GM12801 (cell line): ENCODE data around the gene MBLAC2.

ENCODE experiments used
- CTCF ChIP-seq: IDR thresholded peaks from one replicate; pipeline ENCODE4 v1.5.1; 2011; ENCODE audit warnings: control low read depth; ENCODE audit not compliant: insufficient read length; ENCODE audit errors: extremely low read depth

Gene MBLAC2

GRCh38 chr5:90421136-90421535 is 53.4 kb downstream of the MBLAC2 start:
- no peak for TF ChIP-seq CTCF

GRCh38 chr5:90418214-90418613 is 56.4 kb downstream of the MBLAC2 start:
- no peak for TF ChIP-seq CTCF

GRCh38 chr5:90410178-90410762 is 64.3 kb downstream of the MBLAC2 start:
- no peak for TF ChIP-seq CTCF

DNA sequence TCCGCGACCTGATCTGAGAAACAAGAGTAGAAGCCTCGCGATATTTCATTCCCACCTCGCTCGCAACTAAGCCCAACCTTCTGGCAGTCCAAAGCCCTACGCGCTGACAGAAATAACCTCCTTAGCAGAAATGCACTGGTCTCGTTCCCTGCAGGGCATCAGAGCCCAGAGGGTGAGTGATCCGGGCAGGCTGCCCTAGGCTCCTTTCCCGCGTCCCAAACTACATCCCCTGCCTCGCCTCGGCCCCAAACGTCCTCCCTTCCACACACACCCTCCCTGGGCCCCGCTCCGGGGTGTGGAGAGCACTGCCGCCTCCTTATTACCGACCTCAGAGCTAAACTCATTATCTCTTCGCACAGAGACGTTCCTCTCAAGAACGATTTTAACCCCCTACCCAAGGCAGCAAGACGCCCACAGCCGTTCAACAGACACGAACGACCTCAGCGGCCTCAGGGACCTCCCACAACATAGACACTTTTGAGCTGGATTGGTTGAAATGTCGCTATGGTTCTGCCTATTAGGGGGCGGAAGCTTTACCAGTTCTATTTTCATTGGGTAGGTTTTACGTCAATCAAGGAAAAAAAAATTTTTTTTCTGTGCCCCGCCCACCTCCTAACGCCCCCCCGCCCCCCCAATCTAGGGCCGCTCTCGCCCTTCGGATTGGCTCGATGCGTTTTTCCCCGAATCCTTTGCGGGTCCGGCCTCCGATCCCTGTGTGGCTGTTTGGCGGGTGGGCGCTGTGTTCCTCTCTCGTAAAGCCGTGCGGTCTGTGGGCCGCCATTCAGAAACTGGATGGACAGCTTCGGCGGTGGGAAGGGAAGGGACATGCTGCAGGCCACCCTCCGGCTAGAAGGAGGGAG is 65.0 kb downstream of the MBLAC2 start, which contains the start of gene CETN3:
Gene CETN3 (minus strand): TSS at position 439 of the 860 bp plus-strand sequence. CDS start 95 bp downstream, at position 344.
- TF ChIP-seq CTCF: no peak

DNA sequence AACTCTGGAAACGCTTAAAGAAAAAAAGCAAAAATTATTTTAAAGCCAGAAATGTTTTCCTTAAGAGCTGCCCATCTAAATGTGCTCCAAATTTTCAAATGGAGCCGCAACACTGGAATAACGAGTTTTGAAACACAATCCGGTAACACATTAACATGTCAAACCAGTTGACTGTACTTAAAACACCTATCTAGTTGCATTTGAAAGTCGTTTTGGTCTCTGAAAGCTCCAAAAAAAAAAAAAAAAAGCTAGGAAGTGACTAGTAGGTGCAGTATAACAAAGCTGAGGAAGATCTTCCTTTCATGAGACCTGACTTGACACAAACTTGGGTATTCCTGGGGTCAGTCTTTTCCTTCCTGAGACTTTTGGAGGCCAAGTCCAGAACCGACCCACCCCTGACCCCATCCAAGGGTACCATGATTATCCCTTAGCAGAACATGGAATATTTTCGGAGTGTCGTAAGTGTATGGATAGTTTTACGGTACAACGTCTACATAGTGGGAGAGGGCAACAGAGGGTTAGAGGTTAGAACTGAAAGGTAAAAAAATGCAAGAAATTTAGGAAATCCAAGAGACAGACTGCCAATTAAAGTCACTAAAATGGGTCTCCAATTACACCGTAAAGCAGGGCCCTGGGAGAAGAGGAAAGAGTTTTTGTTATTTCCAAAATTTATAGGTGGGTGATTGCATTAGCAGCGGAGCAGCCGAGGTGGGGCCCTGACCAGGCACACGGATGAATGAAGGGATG is 65.8 kb downstream of the MBLAC2 start:
- no peak for TF ChIP-seq CTCF
